Measurements from ENCODE around the gene EFCAB13.

- TF ChIP-seq POLR2AphosphoS5 (IDR thresholded peaks at IDR 0.05; ENCODE audit: low read depth, low read length), result no peak
- TF ChIP-seq REST (IDR thresholded peaks at IDR 0.05; ENCODE audit: insufficient read depth in 1 of 2, low read depth in 2 of 2, low read length in 2 of 2), result no peak
- no peak for TF ChIP-seq TAF1 (IDR thresholded peaks at IDR 0.05; ENCODE audit: borderline replicate concordance, insufficient read depth, low read length)
Observed at GRCh38 chr17:47465165-47465564, 141.4 kb downstream of the EFCAB13 start.

All from PFSK-1 (cell line).